Tibial nerve (tissue), 4 donors: Measurements from ENCODE around the gene HJV. TPM values are rescaled to one million over a fixed set of nuclear protein-coding genes. Genes with fewer than 3 reads are reported as not detected.
A peak's percentile ranks its signal among the peaks of the same experiment; 100 is the strongest.
"Not testable (repeated sequence)": the region's sequence is repeated elsewhere in the genome, so short reads cannot be mapped to it uniquely, and the experiment has no call there.

Source experiments
- DNase-seq, 2 donors: peaks; one replicate each; pipeline ENCODE4 v3.0.0-alpha.2; 2019; ENCODE audit warnings: low spot score in 2 of 2
- H3K27ac ChIP-seq, 4 donors: fragments of 200-600 bp; sonication (generic) in 3 of 4; one replicate each; pipeline ENCODE4 v1.5.1; 2017 to 2019; ENCODE audit warnings: mild to moderate bottlenecking in 1 of 4
- H3K27me3 ChIP-seq, 2 donors: fragments of 200-600 bp; sonication (generic) in 1 of 2; one replicate each; pipeline versions ENCODE4 v1.5.1 to v1.6.0; 2017 to 2019
- H3K36me3 ChIP-seq, 3 donors: fragments of 200-600 bp; sonication (generic); one replicate each; pipeline ENCODE4 v1.5.1; 2018 to 2019
- H3K4me1 ChIP-seq, 4 donors: fragments of 200-600 bp; sonication (generic) in 3 of 4; one replicate each; pipeline ENCODE4 v1.5.1; 2017 to 2019
- H3K4me3 ChIP-seq, 4 donors: fragments of 200-600 bp; sonication (generic) in 3 of 4; one replicate each; pipeline ENCODE4 v1.5.1; 2017 to 2019; ENCODE audit warnings: mild to moderate bottlenecking in 1 of 4, moderate library complexity in 1 of 4
- H3K9me3 ChIP-seq, 4 donors: fragments of 200-600 bp; sonication (generic) in 3 of 4; one replicate each; pipeline ENCODE4 v1.5.1; 2017 to 2019
- EP300 ChIP-seq, 2 donors: sonication (generic); formaldehyde crosslinking; IDR thresholded peaks; one replicate each; pipeline ENCODE4 v1.6.1; 2017; ENCODE audit warnings: antibody characterized with exemption in 2 of 2, mild to moderate bottlenecking in 1 of 2
- POLR2A ChIP-seq, 2 donors: fragments of 450-650 bp; IDR thresholded peaks; one replicate each; pipeline ENCODE4 v1.6.1; 2017; ENCODE audit warnings: antibody characterized with exemption in 2 of 2, mild to moderate bottlenecking in 2 of 2, moderate library complexity in 2 of 2
- WGBS, 2 donors: methylation state at CpG; one replicate each; pipeline ENCODE4 v1.1.5; 2018; 5-methylcytosine and 5-hydroxymethylcytosine counted together
- total RNA-seq, 4 donors: library from RNA; depleted of rRNA; stranded (reverse); fragments of >200 nt; gene quantifications; one replicate each; pipeline ENCODE4 v1.1.0, GENCODE V29; 2016
- TF ChIP-seq, protein P1 (sequence below), 5 experiments: fragments of 200-600 bp in 3 of 5; fragments of 450-650 bp in 2 of 5; sonication (generic) in 3 of 5; IDR thresholded peaks; one replicate each; pipeline ENCODE4 v1.5.1; 2016 to 2019; ENCODE audit warnings: antibody characterized with exemption in 5 of 5, mild to moderate bottlenecking in 3 of 5, moderate library complexity in 2 of 5

Gene HJV
- total RNA-seq, 4 donors from 2014 or later, result not detected

- no peaks in the 10 kb centered on the region for H3K36me3 ChIP-seq
- peaks cover 0 to 37% (median 6%) of the 10 kb centered on the region in 4 donors for H3K4me1 ChIP-seq
- H3K27me3 ChIP-seq, result no peaks in the 10 kb centered on the region
- 4% methylated on average over 10 of the region's 10 CpGs for WGBS, 2 donors
- no peak for DNase-seq
- TF ChIP-seq EP300 (IDR thresholded peaks at IDR 0.05), result no peak
- TF ChIP-seq, protein P1, sequence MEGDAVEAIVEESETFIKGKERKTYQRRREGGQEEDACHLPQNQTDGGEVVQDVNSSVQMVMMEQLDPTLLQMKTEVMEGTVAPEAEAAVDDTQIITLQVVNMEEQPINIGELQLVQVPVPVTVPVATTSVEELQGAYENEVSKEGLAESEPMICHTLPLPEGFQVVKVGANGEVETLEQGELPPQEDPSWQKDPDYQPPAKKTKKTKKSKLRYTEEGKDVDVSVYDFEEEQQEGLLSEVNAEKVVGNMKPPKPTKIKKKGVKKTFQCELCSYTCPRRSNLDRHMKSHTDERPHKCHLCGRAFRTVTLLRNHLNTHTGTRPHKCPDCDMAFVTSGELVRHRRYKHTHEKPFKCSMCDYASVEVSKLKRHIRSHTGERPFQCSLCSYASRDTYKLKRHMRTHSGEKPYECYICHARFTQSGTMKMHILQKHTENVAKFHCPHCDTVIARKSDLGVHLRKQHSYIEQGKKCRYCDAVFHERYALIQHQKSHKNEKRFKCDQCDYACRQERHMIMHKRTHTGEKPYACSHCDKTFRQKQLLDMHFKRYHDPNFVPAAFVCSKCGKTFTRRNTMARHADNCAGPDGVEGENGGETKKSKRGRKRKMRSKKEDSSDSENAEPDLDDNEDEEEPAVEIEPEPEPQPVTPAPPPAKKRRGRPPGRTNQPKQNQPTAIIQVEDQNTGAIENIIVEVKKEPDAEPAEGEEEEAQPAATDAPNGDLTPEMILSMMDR (IDR thresholded peaks at IDR 0.05), result no peak
- TF ChIP-seq POLR2A (IDR thresholded peaks at IDR 0.05), result no peak
- peak overlapping the region; percentile 23 to 83 (median 64) for H3K4me3 ChIP-seq
- peak overlapping the region; percentile 64 to 98 (median 89) for H3K27ac ChIP-seq
- no peaks in the 10 kb centered on the region for H3K9me3 ChIP-seq
Observed at GRCh38 chr1:146036241-146036964, 14.9 kb upstream of the HJV start.

GRCh38 chr1:146035048-146035423 lies 13.5 kb upstream of the HJV start:
- DNase-seq, result no peak
- no peak for TF ChIP-seq EP300 (IDR thresholded peaks at IDR 0.05)
- TF ChIP-seq POLR2A (IDR thresholded peaks at IDR 0.05), result no peak
- TF ChIP-seq, protein P1 (IDR thresholded peaks at IDR 0.05), result no peak
- no peaks in the 10 kb centered on the region for H3K27me3 ChIP-seq
- 27 to 34% methylated on average over 6 of the region's 6 CpGs for WGBS, 2 donors
- peaks cover 0 to 36% (median 6%) of the 10 kb centered on the region in 4 donors for H3K4me1 ChIP-seq
- H3K27ac ChIP-seq, result peak overlapping the region in 3 of 4 donors; percentile 49 to 98 (median 97)
- H3K36me3 ChIP-seq, result no peaks in the 10 kb centered on the region
- H3K4me3 ChIP-seq, result peak overlapping the region; percentile 23 to 83 (median 64)
- no peaks in the 10 kb centered on the region for H3K9me3 ChIP-seq

DNA sequence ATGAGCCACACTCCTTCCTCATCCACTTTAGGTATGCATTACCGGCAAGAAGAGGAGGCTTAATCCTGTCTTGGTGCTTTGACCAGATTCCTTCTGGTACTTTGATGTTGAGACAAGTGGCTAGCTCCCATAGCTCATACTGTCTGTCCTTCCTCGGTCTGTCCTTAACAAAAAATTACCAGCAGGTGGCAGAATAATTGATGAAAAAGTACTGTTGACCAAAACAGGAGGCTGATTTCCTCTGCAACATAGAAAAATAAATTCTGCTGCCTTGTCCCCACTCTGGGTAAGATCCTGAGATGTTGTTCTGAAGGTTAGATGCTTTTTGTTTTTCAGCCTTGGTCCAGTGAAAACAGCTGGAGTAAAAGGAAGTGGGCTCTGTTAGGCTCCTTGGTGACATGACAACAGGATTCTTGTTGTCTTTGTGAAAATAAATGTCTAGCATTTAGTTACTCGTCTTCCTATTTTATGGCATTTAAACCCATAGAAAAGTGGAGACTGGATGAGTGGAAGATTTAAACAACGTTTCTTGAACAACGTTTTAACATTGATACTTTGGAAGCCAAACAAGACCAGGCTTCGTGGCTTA lies 11.2 kb upstream of the HJV start:
- no peak for DNase-seq
- no peaks in the 10 kb centered on the region for H3K27me3 ChIP-seq
- no peaks in the 10 kb centered on the region for H3K9me3 ChIP-seq
- WGBS, 2 donors, result 53% methylated on average over 6 of the region's 6 CpGs
- peaks cover 0 to 29% (median 6%) of the 10 kb centered on the region in 4 donors for H3K4me1 ChIP-seq
- peak overlapping the region in 3 of 4 donors; percentile 8 to 78 (median 70) for H3K27ac ChIP-seq
- H3K4me3 ChIP-seq, result no peak overlapping the region
- no peaks in the 10 kb centered on the region for H3K36me3 ChIP-seq
- no peak for TF ChIP-seq EP300 (IDR thresholded peaks at IDR 0.05)
- TF ChIP-seq, protein P1 (IDR thresholded peaks at IDR 0.05), result peak in 4 of 5 experiments; percentile 31 to 62 (median 44)

GRCh38 chr1:146031476-146031875 lies 9.9 kb upstream of the HJV start:
- DNase-seq, result no peak
- H3K27ac ChIP-seq, result peak overlapping the region; percentile 4 to 78 (median 50)
- TF ChIP-seq POLR2A (IDR thresholded peaks at IDR 0.05) (no peak), EP300 (IDR thresholded peaks at IDR 0.05) (peak; percentile 8 to 67)
- H3K9me3 ChIP-seq, result no peaks in the 10 kb centered on the region
- no peaks in the 10 kb centered on the region for H3K36me3 ChIP-seq
- H3K4me3 ChIP-seq, result no peak overlapping the region
- H3K4me1 ChIP-seq, result peaks cover 0 to 27% (median 6%) of the 10 kb centered on the region in 4 donors
- H3K27me3 ChIP-seq, result no peaks in the 10 kb centered on the region

DNA sequence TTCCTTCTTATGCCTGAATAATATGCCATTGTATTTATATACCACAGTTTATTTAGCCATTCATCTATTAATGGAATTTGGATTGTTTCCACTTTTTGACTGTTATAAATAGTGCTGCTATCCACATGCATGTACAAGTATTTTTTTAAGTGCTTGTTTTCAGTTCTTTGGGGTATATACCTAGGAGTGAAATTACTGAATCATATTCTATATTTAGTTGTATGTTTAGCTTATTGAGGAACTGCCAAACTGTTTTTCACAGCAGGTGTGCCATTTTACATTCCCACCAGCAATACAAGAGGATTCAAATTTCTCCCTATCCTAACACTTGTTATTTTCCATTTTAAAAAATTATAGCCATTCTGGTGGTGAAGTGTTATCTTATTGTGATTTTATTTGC lies 7.6 kb upstream of the HJV start:
- TF ChIP-seq, protein P1 (IDR thresholded peaks at IDR 0.05), result no peak
- no peak for TF ChIP-seq EP300 (IDR thresholded peaks at IDR 0.05)
- TF ChIP-seq POLR2A (IDR thresholded peaks at IDR 0.05), result no peak
- H3K36me3 ChIP-seq, result no peaks in the 10 kb centered on the region

GRCh38 chr1:146026650-146027049 lies 5.1 kb upstream of the HJV start:
- peaks cover 0 to 15% of the 10 kb centered on the region in 2 donors for H3K27me3 ChIP-seq
- H3K4me1 ChIP-seq, H3K36me3 ChIP-seq, DNase-seq, H3K4me3 ChIP-seq, H3K27ac ChIP-seq, H3K9me3 ChIP-seq: not testable (repeated sequence)
- 79 to 85% methylated on average over 1 of the region's 1 CpG for WGBS, 2 donors

More for the DNA sequence above, 7.6 kb upstream of the HJV start:
- no peak overlapping the region for H3K4me3 ChIP-seq
- no peak for DNase-seq
- H3K4me1 ChIP-seq, result peaks cover 0 to 15% (median 3%) of the 10 kb centered on the region in 4 donors
- no peaks in the 10 kb centered on the region for H3K9me3 ChIP-seq
- H3K27me3 ChIP-seq, result no peaks in the 10 kb centered on the region
- no peak overlapping the region for H3K27ac ChIP-seq

DNA sequence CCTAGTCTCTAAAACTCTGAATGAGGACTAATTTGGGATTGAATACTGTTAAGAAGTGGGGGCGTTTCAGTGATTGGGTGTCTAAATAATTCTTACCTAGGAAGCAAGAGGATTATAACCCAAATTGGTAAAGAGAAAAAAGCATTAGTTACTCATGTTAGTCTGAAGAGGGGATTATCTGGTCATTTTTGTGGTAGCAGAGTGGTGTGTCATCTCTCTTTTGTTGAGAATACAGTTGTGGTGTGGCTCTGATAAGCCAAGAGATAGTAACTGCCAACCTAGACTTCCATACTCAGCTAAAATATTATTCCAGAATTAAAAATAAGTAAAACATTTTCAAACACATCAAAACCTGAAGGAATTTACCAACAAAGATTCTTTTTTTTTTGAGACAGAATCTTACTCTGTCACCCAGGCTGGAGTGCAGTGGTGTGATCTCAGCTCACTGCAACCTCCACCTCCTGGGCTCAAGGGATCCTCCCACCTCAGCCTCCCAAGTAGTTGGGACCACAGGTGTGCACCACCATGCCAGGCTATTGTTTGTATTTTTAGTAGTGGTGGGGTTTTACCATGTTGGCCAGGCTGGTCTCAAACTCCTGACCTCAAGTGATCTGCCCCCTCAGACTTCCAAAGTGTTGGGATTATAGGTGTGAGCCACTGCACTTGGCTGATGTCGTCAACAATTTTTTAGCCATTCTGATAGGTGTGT lies 4.4 kb upstream of the HJV start:
- H3K27ac ChIP-seq, H3K36me3 ChIP-seq, H3K4me1 ChIP-seq, H3K9me3 ChIP-seq, DNase-seq, H3K4me3 ChIP-seq: not testable (repeated sequence)
- 84 to 88% methylated on average over 2 of the region's 2 CpGs for WGBS, 2 donors
- peaks cover 0 to 20% of the 10 kb centered on the region in 2 donors for H3K27me3 ChIP-seq
